Common myeloid progenitor, CD34-positive (primary cell): ENCODE data around the gene H3-3A.

Experiments used
- CTCF ChIA-PET: fragments of 350-600 bp; sonication (Branson Sonifier 250); formaldehyde crosslinking; loops from one replicate; lab custom pipeline; 2021; ENCODE audit warnings: antibody characterized with exemption; lab: Charles Lee
- POLR2A ChIA-PET: fragments of 350-600 bp; sonication (Branson Sonifier 250); formaldehyde crosslinking; loops from one replicate; lab custom pipeline; 2021; ENCODE audit warnings: antibody characterized with exemption; lab: Charles Lee
- DNase-seq, 3 donors: peaks; one replicate each; pipeline versions ENCODE4 v3.0.0 to v3.0.0-alpha.2; 2013
- H3K27ac ChIP-seq, 2 experiments: 1 replicate in 1 of 2; 2 replicates in 1 of 2; pipeline ENCODE4 v1.7.0; 2013; ENCODE audit warnings: inconsistent platforms in 2 of 2, low read length in 2 of 2, mild to moderate bottlenecking in 2 of 2, low read depth in 1 of 2, moderate library complexity in 1 of 2; ENCODE audit not compliant: severe bottlenecking in 2 of 2, insufficient read depth in 1 of 2, poor library complexity in 1 of 2
- H3K27me3 ChIP-seq, 5 experiments: replicated peaks in 2 of 5; 1 replicate in 3 of 5; 2 replicates in 2 of 5; pipeline versions ENCODE4 v1.6.1 to v1.7.0; 2013; ENCODE audit warnings: low read length in 4 of 5, mild to moderate bottlenecking in 2 of 5, moderate library complexity in 2 of 5, inconsistent platforms in 1 of 5; ENCODE audit not compliant: insufficient read depth in 5 of 5, control insufficient read depth in 4 of 5
- H3K36me3 ChIP-seq, 4 experiments: 1 replicate in 2 of 4; 2 replicates in 2 of 4; pipeline versions ENCODE4 v1.6.1 to v1.7.0; 2013; ENCODE audit warnings: low read length in 3 of 4, control low read depth in 1 of 4, mild to moderate bottlenecking in 1 of 4; ENCODE audit not compliant: control insufficient read depth in 4 of 4, insufficient read depth in 4 of 4
- H3K4me1 ChIP-seq, 4 experiments: 1 replicate in 3 of 4; 2 replicates in 1 of 4; pipeline versions ENCODE4 v1.6.1 to v1.7.1; 2013; ENCODE audit warnings: low read length in 3 of 4, mild to moderate bottlenecking in 3 of 4, control low read depth in 1 of 4, inconsistent platforms in 1 of 4, moderate library complexity in 1 of 4; ENCODE audit not compliant: control insufficient read depth in 4 of 4, insufficient read depth in 4 of 4; ENCODE audit errors: control extremely low read depth in 1 of 4
- H3K4me3 ChIP-seq, 7 experiments: 1 replicate in 4 of 7; 2 replicates in 3 of 7; pipeline versions ENCODE4 v1.5.1 to v1.7.0; 2013; ENCODE audit warnings: mild to moderate bottlenecking in 7 of 7, low read length in 6 of 7, moderate library complexity in 6 of 7, inconsistent platforms in 2 of 7, low read depth in 2 of 7, control low read depth in 1 of 7; ENCODE audit not compliant: insufficient read depth in 4 of 7, control insufficient read depth in 1 of 7; ENCODE audit errors: extremely low read depth in 1 of 7
- H3K9me3 ChIP-seq, 5 experiments: 1 replicate in 4 of 5; 2 replicates in 1 of 5; pipeline versions ENCODE4 v1.6.1 to v1.7.1; 2013; ENCODE audit warnings: low read length in 4 of 5, mild to moderate bottlenecking in 2 of 5, inconsistent platforms in 1 of 5, low read depth in 1 of 5, moderate library complexity in 1 of 5; ENCODE audit not compliant: control insufficient read depth in 4 of 5, insufficient read depth in 2 of 5; ENCODE audit errors: control extremely low read depth in 1 of 5
- WGBS: methylation state at CpG from one replicate; pipeline ENCODE4 v1.1.5; 2013; ENCODE audit not compliant: insufficient coverage; 5-methylcytosine and 5-hydroxymethylcytosine counted together

Gene H3-3A

GRCh38 chr1:226063977-226064815, 1.7 kb downstream of the H3-3A start:
- ChIA-PET POLR2A (interaction anchor here (0.9 to 4.3 kb wide), 5 partner anchors 9 to 67 kb away, joined by 3 to 76 read pairs (median 8); partner anchors contain the start of gene SDE2), CTCF (interaction anchor here (0.6 to 10.7 kb wide), 42 partner anchors 8 to 596 kb away, joined by 3 to 132 read pairs (median 4); partner anchors contain the start of gene SDE2)
- WGBS, result no CpG with 5 or more reads among the region's 17 CpGs
- Histone ChIP-seq H3K27ac (peak overlapping the region; percentile 94 to 98), H3K27me3 (no peaks in the 10 kb centered on the region), H3K4me3 (peak overlapping the region in 6 of 7 experiments; percentile 90 to 100 (median 96)), H3K36me3 (peaks cover 13 to 39% (median 30%) of the 10 kb centered on the region in 4 experiments), H3K4me1 (peaks cover 32 to 55% (median 36%) of the 10 kb centered on the region in 4 experiments), H3K9me3 (no peaks in the 10 kb centered on the region)
- peak in 1 of 3 donors; percentile 32 for DNase-seq

- H3K4me1 ChIP-seq, result peaks cover 32 to 55% (median 37%) of the 10 kb centered on the region in 4 experiments
- H3K27me3 ChIP-seq, result no peaks in the 10 kb centered on the region
- peak; percentile 73 to 83 (median 82) for DNase-seq
- peaks cover 13 to 45% (median 33%) of the 10 kb centered on the region in 4 experiments for H3K36me3 ChIP-seq
- peak overlapping the region in 6 of 7 experiments; percentile 90 to 100 (median 96) for H3K4me3 ChIP-seq
- ChIA-PET POLR2A (interaction anchor here (0.9 to 1.1 kb wide), 4 partner anchors 8 to 65 kb away, joined by 3 to 9 read pairs (median 4); partner anchors contain the start of gene SDE2), CTCF (interaction anchor here (0.6 to 10.7 kb wide), 40 partner anchors 9 to 597 kb away, joined by 3 to 132 read pairs (median 4); partner anchors contain the start of gene SDE2)
- no peaks in the 10 kb centered on the region for H3K9me3 ChIP-seq
- H3K27ac ChIP-seq, result peak overlapping the region; percentile 94 to 98
- WGBS, result 0% methylated on average over 1 of the region's 5 CpGs
Measured at GRCh38 chr1:226064816-226065248, 2.3 kb downstream of the H3-3A start.

GRCh38 chr1:226066415-226067078, 4.0 kb downstream of the H3-3A start:
- DNase-seq, result peak in 2 of 3 donors; percentile 80 to 82
- H3K27me3 ChIP-seq, result no peaks in the 10 kb centered on the region
- ChIA-PET CTCF (interaction anchor here (0.9 to 10.7 kb wide), 11 partner anchors 12 to 86 kb away, joined by 3 to 132 read pairs (median 6); partner anchors contain the start of gene SDE2), POLR2A (no interaction called here)
- H3K9me3 ChIP-seq, result no peaks in the 10 kb centered on the region
- H3K27ac ChIP-seq, result peak overlapping the region in 1 of 2 experiments; percentile 98
- WGBS, result 50% methylated on average over 1 of the region's 4 CpGs
- peaks cover 20 to 56% (median 41%) of the 10 kb centered on the region in 4 experiments for H3K36me3 ChIP-seq
- peak overlapping the region in 3 of 7 experiments; percentile 13 to 100 (median 99) for H3K4me3 ChIP-seq
- peaks cover 20 to 38% (median 24%) of the 10 kb centered on the region in 4 experiments for H3K4me1 ChIP-seq

- Histone ChIP-seq H3K27me3 (no peaks in the 10 kb centered on the region), H3K9me3 (no peaks in the 10 kb centered on the region), H3K4me1 (peaks cover 15 to 41% (median 18%) of the 10 kb centered on the region in 4 experiments), H3K27ac (no peak overlapping the region), H3K36me3 (peaks cover 35 to 78% (median 51%) of the 10 kb centered on the region in 4 experiments), H3K4me3 (no peak overlapping the region)
- no peak for DNase-seq
- ChIA-PET CTCF (interaction anchor here (1.2 to 10.7 kb wide), 4 partner anchors 13 to 70 kb away, joined by 3 to 132 read pairs (median 3); no protein-coding TSS in a partner anchor), POLR2A (no interaction called here)
- 92% methylated on average over 11 of the region's 13 CpGs for WGBS
Measured at GRCh38 chr1:226069811-226070489, 7.4 kb downstream of the H3-3A start.

GRCh38 chr1:226072347-226072746, 9.8 kb downstream of the H3-3A start:
- WGBS, result 70% methylated on average over 2 of the region's 4 CpGs
- H3K36me3 ChIP-seq, result peaks cover 23 to 54% (median 43%) of the 10 kb centered on the region in 4 experiments
- H3K27me3 ChIP-seq, result no peaks in the 10 kb centered on the region

More at GRCh38 chr1:226072347-226072746, 9.8 kb downstream of the H3-3A start:
- Histone ChIP-seq H3K4me1 (peaks cover 0 to 17% (median under 1%) of the 10 kb centered on the region in 4 experiments), H3K9me3 (no peaks in the 10 kb centered on the region), H3K4me3 (no peak overlapping the region), H3K27ac (no peak overlapping the region)
- ChIA-PET CTCF (interaction anchor here (0.7 to 10.7 kb wide), 5 partner anchors 9 to 49 kb away, joined by 3 to 132 read pairs (median 4); no protein-coding TSS in a partner anchor), POLR2A (interaction anchor here (0.6 kb wide), 1 partner anchor 10 kb away, joined by 3 read pairs; no protein-coding TSS in a partner anchor)
- DNase-seq, result no peak
